Measurements from ENCODE around the gene TTC13.

Gene TTC13

GRCh38 chr1:231021540-231022031 lies 42.9 kb upstream of the TTC13 start:
- TF ChIP-seq CTCF (IDR thresholded peaks at IDR 0.05) = no peak
- peaks cover 6% of the 10 kb centered on the region for H3K4me1 Mint-ChIP-seq
- H3K36me3 Mint-ChIP-seq (ENCODE audit: low read depth) = peaks cover 25% of the 10 kb centered on the region
- H3K27me3 Mint-ChIP-seq (ENCODE audit: low read depth, poor library complexity) = peaks cover 22% of the 10 kb centered on the region
- H3K4me3 Mint-ChIP-seq = no peak overlapping the region
- no peaks in the 10 kb centered on the region for H3K9me3 Mint-ChIP-seq
- no peak overlapping the region for H3K27ac Mint-ChIP-seq
- no peak for DNase-seq

- Mint-ChIP-seq H3K27ac (no peak overlapping the region), H3K9me3 (no peaks in the 10 kb centered on the region), H3K4me3 (no peak overlapping the region), H3K27me3 (ENCODE audit: low read depth, poor library complexity) (peaks cover 19% of the 10 kb centered on the region), H3K4me1 (peaks cover 6% of the 10 kb centered on the region), H3K36me3 (ENCODE audit: low read depth) (peaks cover 25% of the 10 kb centered on the region)
- no peak for TF ChIP-seq CTCF (IDR thresholded peaks at IDR 0.05)
- DNase-seq = no peak
Measured at GRCh38 chr1:231020816-231021215, 42.2 kb upstream of the TTC13 start.

GRCh38 chr1:231020139-231020601 lies 41.5 kb upstream of the TTC13 start:
- Mint-ChIP-seq H3K9me3 (no peaks in the 10 kb centered on the region), H3K27me3 (ENCODE audit: low read depth, poor library complexity) (peaks cover 18% of the 10 kb centered on the region), H3K27ac (no peak overlapping the region), H3K4me3 (no peak overlapping the region), H3K36me3 (ENCODE audit: low read depth) (peaks cover 25% of the 10 kb centered on the region), H3K4me1 (peaks cover 6% of the 10 kb centered on the region)
- DNase-seq = no peak
- no peak for TF ChIP-seq CTCF (IDR thresholded peaks at IDR 0.05)

- Mint-ChIP-seq H3K36me3 (ENCODE audit: low read depth) (peaks cover 25% of the 10 kb centered on the region), H3K27ac (no peak overlapping the region), H3K4me1 (peaks cover 6% of the 10 kb centered on the region), H3K27me3 (ENCODE audit: low read depth, poor library complexity) (peaks cover 15% of the 10 kb centered on the region), H3K9me3 (no peaks in the 10 kb centered on the region), H3K4me3 (no peak overlapping the region)
- no peak for DNase-seq
- TF ChIP-seq CTCF (IDR thresholded peaks at IDR 0.05) = no peak
Measured at GRCh38 chr1:231019711-231020110, 41.0 kb upstream of the TTC13 start.

GRCh38 chr1:231016966-231017365 lies 38.3 kb upstream of the TTC13 start:
- Mint-ChIP-seq H3K9me3 (no peaks in the 10 kb centered on the region), H3K4me3 (no peak overlapping the region), H3K27me3 (ENCODE audit: low read depth, poor library complexity) (peaks cover 22% of the 10 kb centered on the region), H3K36me3 (ENCODE audit: low read depth) (peaks cover 23% of the 10 kb centered on the region), H3K4me1 (peaks cover 6% of the 10 kb centered on the region), H3K27ac (no peak overlapping the region)
- no peak for DNase-seq
- TF ChIP-seq CTCF (IDR thresholded peaks at IDR 0.05) = no peak

GRCh38 chr1:231016234-231016633 lies 37.6 kb upstream of the TTC13 start:
- Mint-ChIP-seq H3K27me3 (ENCODE audit: low read depth, poor library complexity) (peaks cover 21% of the 10 kb centered on the region), H3K4me3 (no peak overlapping the region), H3K27ac (no peak overlapping the region), H3K4me1 (peaks cover 6% of the 10 kb centered on the region), H3K9me3 (no peaks in the 10 kb centered on the region), H3K36me3 (ENCODE audit: low read depth) (peaks cover 16% of the 10 kb centered on the region)
- DNase-seq = no peak
- TF ChIP-seq CTCF (IDR thresholded peaks at IDR 0.05) = no peak
